ENCODE measurements around the gene VAT1L.

DNA sequence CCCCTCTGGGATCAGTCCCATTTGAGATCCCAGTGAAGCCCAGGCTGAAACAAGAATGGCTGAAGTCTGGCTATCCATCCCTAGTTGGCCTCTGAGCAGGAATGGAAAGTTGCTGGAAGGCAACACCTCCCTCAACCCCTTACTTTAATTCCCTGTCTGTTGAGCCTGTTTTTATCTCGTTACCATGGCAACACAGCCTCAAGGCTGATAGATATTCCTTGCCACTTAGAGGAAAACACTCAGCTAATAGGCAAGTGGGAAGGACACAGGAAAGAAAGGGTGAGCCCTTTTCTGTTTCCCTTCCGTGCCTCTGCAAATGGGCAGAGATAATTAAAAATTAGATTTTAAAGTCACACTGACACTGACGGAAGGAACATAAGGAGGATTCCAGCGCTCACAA is 158.5 kb downstream of the VAT1L start:
- TF ChIP-seq, protein P1, sequence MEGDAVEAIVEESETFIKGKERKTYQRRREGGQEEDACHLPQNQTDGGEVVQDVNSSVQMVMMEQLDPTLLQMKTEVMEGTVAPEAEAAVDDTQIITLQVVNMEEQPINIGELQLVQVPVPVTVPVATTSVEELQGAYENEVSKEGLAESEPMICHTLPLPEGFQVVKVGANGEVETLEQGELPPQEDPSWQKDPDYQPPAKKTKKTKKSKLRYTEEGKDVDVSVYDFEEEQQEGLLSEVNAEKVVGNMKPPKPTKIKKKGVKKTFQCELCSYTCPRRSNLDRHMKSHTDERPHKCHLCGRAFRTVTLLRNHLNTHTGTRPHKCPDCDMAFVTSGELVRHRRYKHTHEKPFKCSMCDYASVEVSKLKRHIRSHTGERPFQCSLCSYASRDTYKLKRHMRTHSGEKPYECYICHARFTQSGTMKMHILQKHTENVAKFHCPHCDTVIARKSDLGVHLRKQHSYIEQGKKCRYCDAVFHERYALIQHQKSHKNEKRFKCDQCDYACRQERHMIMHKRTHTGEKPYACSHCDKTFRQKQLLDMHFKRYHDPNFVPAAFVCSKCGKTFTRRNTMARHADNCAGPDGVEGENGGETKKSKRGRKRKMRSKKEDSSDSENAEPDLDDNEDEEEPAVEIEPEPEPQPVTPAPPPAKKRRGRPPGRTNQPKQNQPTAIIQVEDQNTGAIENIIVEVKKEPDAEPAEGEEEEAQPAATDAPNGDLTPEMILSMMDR (IDR thresholded peaks at IDR 0.05) = no peak
- TF ChIP-seq POLR2A (IDR thresholded peaks at IDR 0.05) = no peak
